Measurements from ENCODE around the gene CCDC141. TPM values are rescaled to one million over a fixed set of nuclear protein-coding genes. Genes with fewer than 3 reads are reported as not detected.
"Not testable (repeated sequence)": the region's sequence is repeated elsewhere in the genome, so short reads cannot be mapped to it uniquely, and the experiment has no call there.

Gene CCDC141
- 0.91 TPM for polyA plus RNA-seq (2013)

- H3K4me3 ChIP-seq (ENCODE audit: control insufficient read depth in 1 of 7, extremely low read depth in 1 of 7, insufficient read depth in 4 of 7, low read depth in 2 of 7, low read length in 6 of 7): peak within 1 kb of the TSS; percentile 7 to 82 (median 63)
- DNase-seq: peak; percentile 36 to 79 (median 66)
- POLR2A ChIA-PET: no interaction called here
- no peaks in the 10 kb centered on the region for H3K27me3 ChIP-seq (replicated peaks in 2 of 5; ENCODE audit: control insufficient read depth in 4 of 5, insufficient read depth in 5 of 5, low read length in 4 of 5)
- CTCF ChIA-PET: interaction anchor here (0.8 kb wide), 1 partner anchor 81 kb away, joined by 3 read pairs; no protein-coding TSS in a partner anchor
- H3K36me3 ChIP-seq (ENCODE audit: control insufficient read depth in 4 of 4, insufficient read depth in 4 of 4, low read length in 3 of 4): no peaks in the 10 kb centered on the region
- H3K4me1 ChIP-seq (ENCODE audit: control extremely low read depth in 1 of 4, control insufficient read depth in 4 of 4, insufficient read depth in 4 of 4, low read length in 3 of 4): peaks cover 11 to 34% (median 18%) of the 10 kb centered on the region in 4 experiments
- WGBS (ENCODE audit: insufficient coverage): 1% methylated on average over 10 of the region's 12 CpGs
- H3K27ac ChIP-seq (ENCODE audit: insufficient read depth in 1 of 2, low read depth in 1 of 2, low read length in 2 of 2, poor library complexity in 1 of 2, severe bottlenecking in 2 of 2): peak within 1 kb of the TSS in 1 of 2 experiments; percentile 64
- no peaks in the 10 kb centered on the region for H3K9me3 ChIP-seq (ENCODE audit: control extremely low read depth in 1 of 5, control insufficient read depth in 4 of 5, insufficient read depth in 2 of 5, low read depth in 1 of 5, low read length in 4 of 5)
These were observed at the start of gene CCDC141 for GRCh38 chr2:179049546-179050311. Gene CCDC141, minus strand, starts transcription at chr2:179050137. Its CDS starts 196 bp downstream, at chr2:179049941.

- Histone ChIP-seq H3K4me1 (ENCODE audit: control extremely low read depth in 1 of 4, control insufficient read depth in 4 of 4, insufficient read depth in 4 of 4, low read length in 3 of 4) (peaks cover 8 to 17% (median 10%) of the 10 kb centered on the region in 4 experiments), H3K9me3 (ENCODE audit: control extremely low read depth in 1 of 5, control insufficient read depth in 4 of 5, insufficient read depth in 2 of 5, low read depth in 1 of 5, low read length in 4 of 5) (peaks cover 0 to 2% (median 0%) of the 10 kb centered on the region in 5 experiments), H3K4me3 (ENCODE audit: control insufficient read depth in 1 of 7, extremely low read depth in 1 of 7, insufficient read depth in 4 of 7, low read depth in 2 of 7, low read length in 6 of 7) (no peak overlapping the region), H3K27ac (ENCODE audit: insufficient read depth in 1 of 2, low read depth in 1 of 2, low read length in 2 of 2, poor library complexity in 1 of 2, severe bottlenecking in 2 of 2) (no peak overlapping the region), H3K36me3 (ENCODE audit: control insufficient read depth in 4 of 4, insufficient read depth in 4 of 4, low read length in 3 of 4) (no peaks in the 10 kb centered on the region), H3K27me3 (replicated peaks in 2 of 5; ENCODE audit: control insufficient read depth in 4 of 5, insufficient read depth in 5 of 5, low read length in 4 of 5) (no peaks in the 10 kb centered on the region)
- CTCF ChIA-PET: no interaction called here
- DNase-seq: no peak
- POLR2A ChIA-PET: no interaction called here
- WGBS (ENCODE audit: insufficient coverage): 89% methylated on average over 1 of the region's 4 CpGs
These were observed 48.2 kb upstream of the CCDC141 start for GRCh38 chr2:179098080-179098689.

- no peaks in the 10 kb centered on the region for H3K36me3 ChIP-seq (ENCODE audit: control insufficient read depth in 4 of 4, insufficient read depth in 4 of 4, low read length in 3 of 4)
- no peak overlapping the region for H3K4me3 ChIP-seq (ENCODE audit: control insufficient read depth in 1 of 7, extremely low read depth in 1 of 7, insufficient read depth in 4 of 7, low read depth in 2 of 7, low read length in 6 of 7)
- H3K9me3 ChIP-seq (ENCODE audit: control extremely low read depth in 1 of 5, control insufficient read depth in 4 of 5, insufficient read depth in 2 of 5, low read depth in 1 of 5, low read length in 4 of 5): peaks cover 0 to 6% (median 0%) of the 10 kb centered on the region in 5 experiments
- H3K27me3 ChIP-seq (replicated peaks in 2 of 5; ENCODE audit: control insufficient read depth in 4 of 5, insufficient read depth in 5 of 5, low read length in 4 of 5): no peaks in the 10 kb centered on the region
- DNase-seq: no peak
- H3K4me1 ChIP-seq (ENCODE audit: control extremely low read depth in 1 of 4, control insufficient read depth in 4 of 4, insufficient read depth in 4 of 4, low read length in 3 of 4): peaks cover 8 to 17% (median 10%) of the 10 kb centered on the region in 4 experiments
- ChIA-PET CTCF (interaction anchor here (0.7 kb wide), 1 partner anchor 9 kb away, joined by 3 read pairs; no protein-coding TSS in a partner anchor), POLR2A (no interaction called here)
- no peak overlapping the region for H3K27ac ChIP-seq (ENCODE audit: insufficient read depth in 1 of 2, low read depth in 1 of 2, low read length in 2 of 2, poor library complexity in 1 of 2, severe bottlenecking in 2 of 2)
- 100% methylated on average over 1 of the region's 1 CpG for whole genome bisulfite sequencing (ENCODE audit: insufficient coverage)
These were observed 47.2 kb upstream of the CCDC141 start for GRCh38 chr2:179097131-179097530.

- DNase-seq: peak in 2 of 3 donors; percentile 54 to 68
- H3K36me3 ChIP-seq (ENCODE audit: control insufficient read depth in 4 of 4, insufficient read depth in 4 of 4, low read length in 3 of 4): no peaks in the 10 kb centered on the region
- H3K9me3 ChIP-seq (ENCODE audit: control extremely low read depth in 1 of 5, control insufficient read depth in 4 of 5, insufficient read depth in 2 of 5, low read depth in 1 of 5, low read length in 4 of 5): peaks cover 0 to 6% (median 0%) of the 10 kb centered on the region in 5 experiments
- 69% methylated on average over 1 of the region's 3 CpGs for WGBS (ENCODE audit: insufficient coverage)
- ChIA-PET POLR2A (no interaction called here), CTCF (interaction anchor here (0.9 kb wide), 1 partner anchor 26 kb away, joined by 3 read pairs; no protein-coding TSS in a partner anchor)
- H3K4me3 ChIP-seq (ENCODE audit: control insufficient read depth in 1 of 7, extremely low read depth in 1 of 7, insufficient read depth in 4 of 7, low read depth in 2 of 7, low read length in 6 of 7): no peak overlapping the region
- H3K27me3 ChIP-seq (replicated peaks in 2 of 5; ENCODE audit: control insufficient read depth in 4 of 5, insufficient read depth in 5 of 5, low read length in 4 of 5): no peaks in the 10 kb centered on the region
- peaks cover 8 to 17% (median 10%) of the 10 kb centered on the region in 4 experiments for H3K4me1 ChIP-seq (ENCODE audit: control extremely low read depth in 1 of 4, control insufficient read depth in 4 of 4, insufficient read depth in 4 of 4, low read length in 3 of 4)
- H3K27ac ChIP-seq (ENCODE audit: insufficient read depth in 1 of 2, low read depth in 1 of 2, low read length in 2 of 2, poor library complexity in 1 of 2, severe bottlenecking in 2 of 2): no peak overlapping the region
These were observed 46.2 kb upstream of the CCDC141 start for GRCh38 chr2:179096090-179096489.

- H3K9me3 ChIP-seq (ENCODE audit: control extremely low read depth in 1 of 5, control insufficient read depth in 4 of 5, insufficient read depth in 2 of 5, low read depth in 1 of 5, low read length in 4 of 5); H3K27ac ChIP-seq (ENCODE audit: insufficient read depth in 1 of 2, low read depth in 1 of 2, low read length in 2 of 2, poor library complexity in 1 of 2, severe bottlenecking in 2 of 2); H3K36me3 ChIP-seq (ENCODE audit: control insufficient read depth in 4 of 4, insufficient read depth in 4 of 4, low read length in 3 of 4); POLR2A ChIA-PET; DNase-seq; H3K27me3 ChIP-seq (replicated peaks in 2 of 5; ENCODE audit: control insufficient read depth in 4 of 5, insufficient read depth in 5 of 5, low read length in 4 of 5); H3K4me3 ChIP-seq (ENCODE audit: control insufficient read depth in 1 of 7, extremely low read depth in 1 of 7, insufficient read depth in 4 of 7, low read depth in 2 of 7, low read length in 6 of 7); CTCF ChIA-PET: not testable (repeated sequence)
- peaks cover 8 to 17% (median 10%) of the 10 kb centered on the region in 4 experiments for H3K4me1 ChIP-seq (ENCODE audit: control extremely low read depth in 1 of 4, control insufficient read depth in 4 of 4, insufficient read depth in 4 of 4, low read length in 3 of 4)
- 100% methylated on average over 3 of the region's 4 CpGs for whole genome bisulfite sequencing (ENCODE audit: insufficient coverage)
These were observed 43.0 kb upstream of the CCDC141 start for GRCh38 chr2:179092912-179093311.

GRCh38 chr2:179082697-179083096, 32.8 kb upstream of the CCDC141 start:
- no peaks in the 10 kb centered on the region for H3K27me3 ChIP-seq (replicated peaks in 2 of 5; ENCODE audit: control insufficient read depth in 4 of 5, insufficient read depth in 5 of 5, low read length in 4 of 5)
- WGBS (ENCODE audit: insufficient coverage): 74% methylated on average over 2 of the region's 2 CpGs
- H3K9me3 ChIP-seq (ENCODE audit: control extremely low read depth in 1 of 5, control insufficient read depth in 4 of 5, insufficient read depth in 2 of 5, low read depth in 1 of 5, low read length in 4 of 5): peaks cover 0 to 2% (median 0%) of the 10 kb centered on the region in 5 experiments
- H3K36me3 ChIP-seq (ENCODE audit: control insufficient read depth in 4 of 4, insufficient read depth in 4 of 4, low read length in 3 of 4): no peaks in the 10 kb centered on the region
- H3K4me3 ChIP-seq (ENCODE audit: control insufficient read depth in 1 of 7, extremely low read depth in 1 of 7, insufficient read depth in 4 of 7, low read depth in 2 of 7, low read length in 6 of 7): no peak overlapping the region
- ChIA-PET POLR2A (no interaction called here), CTCF (no interaction called here)
- no peaks in the 10 kb centered on the region for H3K4me1 ChIP-seq (ENCODE audit: control extremely low read depth in 1 of 4, control insufficient read depth in 4 of 4, insufficient read depth in 4 of 4, low read length in 3 of 4)
- no peak for DNase-seq
- H3K27ac ChIP-seq (ENCODE audit: insufficient read depth in 1 of 2, low read depth in 1 of 2, low read length in 2 of 2, poor library complexity in 1 of 2, severe bottlenecking in 2 of 2): no peak overlapping the region

- no peaks in the 10 kb centered on the region for H3K27me3 ChIP-seq (replicated peaks in 2 of 5; ENCODE audit: control insufficient read depth in 4 of 5, insufficient read depth in 5 of 5, low read length in 4 of 5)
- H3K4me1 ChIP-seq (ENCODE audit: control extremely low read depth in 1 of 4, control insufficient read depth in 4 of 4, insufficient read depth in 4 of 4, low read length in 3 of 4): no peaks in the 10 kb centered on the region
- H3K9me3 ChIP-seq (ENCODE audit: control extremely low read depth in 1 of 5, control insufficient read depth in 4 of 5, insufficient read depth in 2 of 5, low read depth in 1 of 5, low read length in 4 of 5): peaks cover 0 to 7% (median 0%) of the 10 kb centered on the region in 5 experiments
- H3K27ac ChIP-seq (ENCODE audit: insufficient read depth in 1 of 2, low read depth in 1 of 2, low read length in 2 of 2, poor library complexity in 1 of 2, severe bottlenecking in 2 of 2): no peak overlapping the region
- DNase-seq: no peak
- POLR2A ChIA-PET: no interaction called here
- no peaks in the 10 kb centered on the region for H3K36me3 ChIP-seq (ENCODE audit: control insufficient read depth in 4 of 4, insufficient read depth in 4 of 4, low read length in 3 of 4)
- CTCF ChIA-PET: no interaction called here
- H3K4me3 ChIP-seq (ENCODE audit: control insufficient read depth in 1 of 7, extremely low read depth in 1 of 7, insufficient read depth in 4 of 7, low read depth in 2 of 7, low read length in 6 of 7): no peak overlapping the region
These were observed 32.0 kb upstream of the CCDC141 start for GRCh38 chr2:179081954-179082353.
